ENCODE data around the gene DCAKD. TPM values are rescaled to one million over a fixed set of nuclear protein-coding genes. Genes with fewer than 3 reads are reported as not detected.
"Not testable (repeated sequence)": the region's sequence is repeated elsewhere in the genome, so short reads cannot be mapped to it uniquely, and the experiment has no call there.

DCAKD gene
- total RNA-seq, 1 donor from 2014 or later, result 61.5 TPM

- DNase-seq (ENCODE audit: low read depth), result no peak
- H3K27me3 ChIP-seq (ENCODE audit: control insufficient read depth, insufficient read depth, low read length), result no peaks in the 10 kb centered on the region
- no peaks in the 10 kb centered on the region for H3K36me3 ChIP-seq (ENCODE audit: control insufficient read depth, insufficient read depth, low read length)
- TF ChIP-seq CTCF (IDR thresholded peaks at IDR 0.05; ENCODE audit: insufficient read depth, low read length, poor library complexity, severe bottlenecking), result no peak
- H3K4me3 ChIP-seq (ENCODE audit: low read depth, low read length), result peak overlapping the region; percentile 93
Observed at GRCh38 chr17:45061606-45062205, 10.3 kb upstream of the DCAKD start.

GRCh38 chr17:45060797-45061605 lies 9.6 kb upstream of the DCAKD start, which contains the start of gene NMT1:
Gene NMT1 (plus strand): TSS chr17:45061317. CDS start chr17:45061330, 13 bp downstream.
- H3K36me3 ChIP-seq (ENCODE audit: control insufficient read depth, insufficient read depth, low read length), result no peaks in the 10 kb centered on the region
- no peak for TF ChIP-seq CTCF (IDR thresholded peaks at IDR 0.05; ENCODE audit: insufficient read depth, low read length, poor library complexity, severe bottlenecking)
- H3K27me3 ChIP-seq (ENCODE audit: control insufficient read depth, insufficient read depth, low read length), result no peaks in the 10 kb centered on the region
- H3K4me3 ChIP-seq (ENCODE audit: low read depth, low read length), result peak within 1 kb of the TSS; percentile 93
- peak; percentile 96 for DNase-seq (ENCODE audit: low read depth)

- TF ChIP-seq CTCF (IDR thresholded peaks at IDR 0.05; ENCODE audit: insufficient read depth, low read length, poor library complexity, severe bottlenecking), result no peak
- Histone ChIP-seq H3K36me3 (ENCODE audit: control insufficient read depth, insufficient read depth, low read length) (no peaks in the 10 kb centered on the region), H3K27me3 (ENCODE audit: control insufficient read depth, insufficient read depth, low read length) (no peaks in the 10 kb centered on the region), H3K4me3 (ENCODE audit: low read depth, low read length) (peak overlapping the region; percentile 93)
- no peak for DNase-seq (ENCODE audit: low read depth)
Observed at GRCh38 chr17:45060382-45060796, 9.0 kb upstream of the DCAKD start.

GRCh38 chr17:45052052-45052772 lies 780 bp upstream of the DCAKD start:
- no peak for DNase-seq (ENCODE audit: low read depth)
- no peak for TF ChIP-seq CTCF (IDR thresholded peaks at IDR 0.05; ENCODE audit: insufficient read depth, low read length, poor library complexity, severe bottlenecking)
- no peaks in the 10 kb centered on the region for H3K36me3 ChIP-seq (ENCODE audit: control insufficient read depth, insufficient read depth, low read length)
- no peaks in the 10 kb centered on the region for H3K27me3 ChIP-seq (ENCODE audit: control insufficient read depth, insufficient read depth, low read length)
- peak overlapping the region; percentile 58 for H3K4me3 ChIP-seq (ENCODE audit: low read depth, low read length)

GRCh38 chr17:45051720-45052051 lies 254 bp upstream of the DCAKD start:
- not testable (repeated sequence) for H3K36me3 ChIP-seq (ENCODE audit: control insufficient read depth, insufficient read depth, low read length); DNase-seq (ENCODE audit: low read depth); H3K27me3 ChIP-seq (ENCODE audit: control insufficient read depth, insufficient read depth, low read length)
- H3K4me3 ChIP-seq (ENCODE audit: low read depth, low read length), result peak overlapping the region; percentile 58

- Histone ChIP-seq H3K27me3 (ENCODE audit: control insufficient read depth, insufficient read depth, low read length) (no peaks in the 10 kb centered on the region), H3K36me3 (ENCODE audit: control insufficient read depth, insufficient read depth, low read length) (no peaks in the 10 kb centered on the region), H3K4me3 (ENCODE audit: low read depth, low read length) (peak overlapping the region; percentile 69)
- TF ChIP-seq CTCF (IDR thresholded peaks at IDR 0.05; ENCODE audit: insufficient read depth, low read length, poor library complexity, severe bottlenecking), result no peak
- DNase-seq (ENCODE audit: low read depth), result no peak
Observed at GRCh38 chr17:45050481-45051059, 862 bp downstream of the DCAKD start.
